Astrocyte (in vitro differentiated cells and primary cell): ENCODE results near the gene NAMPT. TPM values are rescaled to one million over a fixed set of nuclear protein-coding genes. Genes with fewer than 3 reads are reported as not detected.

ENCODE experiments used
- DNase-seq: peaks from one replicate; pipeline ENCODE4 v3.0.0-alpha.2; 2010; ENCODE audit warnings: low read depth
- FAIRE-seq: peaks from 2 replicates; lab custom pipeline; 2011; peaks lifted over from hg19 to GRCh38; lab: Jason Lieb, UNC
- H2AFZ ChIP-seq: 2 replicates; pipeline ENCODE4 v1.6.0; 2012; ENCODE audit warnings: low read depth, low read length, inconsistent platforms
- H3K27ac ChIP-seq: 2 replicates; pipeline ENCODE4 v1.5.1; 2011; ENCODE audit warnings: low read depth, low read length, inconsistent platforms
- H3K27me3 ChIP-seq: 2 replicates; pipeline ENCODE4 v1.6.0; 2011; ENCODE audit warnings: low read length, inconsistent platforms; ENCODE audit not compliant: insufficient read depth
- H3K36me3 ChIP-seq: 2 replicates; pipeline ENCODE4 v1.5.1; 2011; ENCODE audit warnings: low read length, inconsistent platforms; ENCODE audit not compliant: insufficient read depth
- H3K4me1 ChIP-seq: 2 replicates; pipeline ENCODE4 v1.5.1; 2011; ENCODE audit warnings: low read length, inconsistent platforms; ENCODE audit not compliant: insufficient read depth
- H3K4me2 ChIP-seq: 2 replicates; pipeline ENCODE4 v1.6.0; 2012; ENCODE audit warnings: low read length, inconsistent platforms
- H3K4me3 ChIP-seq: 2 replicates; pipeline ENCODE4 v1.5.1; 2011; ENCODE audit warnings: low read depth, mild to moderate bottlenecking, low read length, inconsistent platforms; ENCODE audit not compliant: insufficient read depth
- H3K79me2 ChIP-seq: 2 replicates; pipeline ENCODE4 v1.6.0; 2012; ENCODE audit warnings: mild to moderate bottlenecking, low read length, inconsistent platforms; ENCODE audit not compliant: insufficient read depth
- H3K9ac ChIP-seq: 2 replicates; pipeline ENCODE4 v1.6.0; 2012; ENCODE audit warnings: mild to moderate bottlenecking, low read length, inconsistent platforms
- H3K9me3 ChIP-seq: 2 replicates; pipeline ENCODE4 v1.5.1; 2012; ENCODE audit warnings: low read depth, mild to moderate bottlenecking, low read length, inconsistent platforms; ENCODE audit not compliant: insufficient read depth
- H4K20me1 ChIP-seq: 2 replicates; pipeline ENCODE4 v1.6.0; 2012; ENCODE audit warnings: low read length, inconsistent platforms; ENCODE audit not compliant: insufficient read depth
- H3K27ac Mint-ChIP-seq: one replicate; pipeline ENCODE4 v1.8.0; 2021; ENCODE audit warnings: mild to moderate bottlenecking, mixed read lengths; ENCODE audit not compliant: unreplicated experiment
- H3K27me3 Mint-ChIP-seq: one replicate; pipeline ENCODE4 v1.8.0; 2021; ENCODE audit warnings: low read depth, mixed read lengths; ENCODE audit not compliant: unreplicated experiment
- H3K36me3 Mint-ChIP-seq: one replicate; pipeline ENCODE4 v1.8.0; 2021; ENCODE audit warnings: low read depth, mixed read lengths; ENCODE audit not compliant: unreplicated experiment
- H3K4me1 Mint-ChIP-seq: one replicate; pipeline ENCODE4 v1.8.0; 2021; ENCODE audit warnings: low read depth, mixed read lengths; ENCODE audit not compliant: unreplicated experiment
- H3K4me3 Mint-ChIP-seq: one replicate; pipeline ENCODE4 v1.8.0; 2021; ENCODE audit warnings: mild to moderate bottlenecking, moderate library complexity, mixed read lengths; ENCODE audit not compliant: unreplicated experiment
- H3K9me3 Mint-ChIP-seq: one replicate; pipeline ENCODE4 v1.8.0; 2021; ENCODE audit warnings: mild to moderate bottlenecking, mixed read lengths; ENCODE audit not compliant: unreplicated experiment
- CTCF ChIP-seq: IDR thresholded peaks from 2 replicates; pipeline ENCODE4 v1.5.1; 2011; ENCODE audit warnings: low read depth, mild to moderate bottlenecking, inconsistent platforms, low read length, moderate library complexity; ENCODE audit not compliant: insufficient read depth
- EZH2 ChIP-seq: IDR thresholded peaks from 2 replicates; pipeline ENCODE4 v1.6.1; 2012; ENCODE audit warnings: mild to moderate bottlenecking, low read length, inconsistent platforms; ENCODE audit not compliant: insufficient read depth
- total RNA-seq: library from RNA; stranded (reverse); gene quantifications from 2 replicates; pipeline ENCODE4 v1.2.1, GENCODE V29; 2021

The NAMPT gene
- total RNA-seq, 1 donor from 2014 or later, result 52.1 TPM

- Mint-ChIP-seq H3K27me3 (no peaks in the 10 kb centered on the region), H3K27ac (no peak overlapping the region), H3K4me1 (peaks cover 3% of the 10 kb centered on the region), H3K9me3 (no peaks in the 10 kb centered on the region), H3K36me3 (peaks cover 18% of the 10 kb centered on the region), H3K4me3 (no peak overlapping the region)
- no peaks in the 10 kb centered on the region for H4K20me1 ChIP-seq
- H3K4me3 ChIP-seq, result no peak overlapping the region
- no peak for FAIRE-seq
- H3K79me2 ChIP-seq, result no peaks in the 10 kb centered on the region
- peak; percentile 65 for DNase-seq
- H3K9me3 ChIP-seq, result no peaks in the 10 kb centered on the region
- H3K27ac ChIP-seq, result no peak overlapping the region
- H3K9ac ChIP-seq, result no peak overlapping the region
- no peaks in the 10 kb centered on the region for H3K27me3 ChIP-seq
- TF ChIP-seq CTCF (no peak), EZH2 (no peak)
- H3K36me3 ChIP-seq, result peaks cover 17% of the 10 kb centered on the region
- H2AFZ ChIP-seq, result no peak overlapping the region
- H3K4me2 ChIP-seq, result no peak overlapping the region
- H3K4me1 ChIP-seq, result no peaks in the 10 kb centered on the region
Measured at GRCh38 chr7:106260136-106260561, 24.6 kb downstream of the NAMPT start.

GRCh38 chr7:106258789-106259188, 26.0 kb downstream of the NAMPT start:
- Histone ChIP-seq H3K9ac (no peak overlapping the region), H3K4me3 (no peak overlapping the region), H3K36me3 (peaks cover 11% of the 10 kb centered on the region), H3K4me1 (no peaks in the 10 kb centered on the region), H2AFZ (no peak overlapping the region), H3K9me3 (no peaks in the 10 kb centered on the region), H3K79me2 (no peaks in the 10 kb centered on the region), H3K4me2 (no peak overlapping the region), H3K27ac (no peak overlapping the region), H4K20me1 (no peaks in the 10 kb centered on the region), H3K27me3 (no peaks in the 10 kb centered on the region)
- Mint-ChIP-seq H3K4me3 (no peak overlapping the region), H3K9me3 (no peaks in the 10 kb centered on the region), H3K4me1 (peaks cover 3% of the 10 kb centered on the region), H3K27me3 (no peaks in the 10 kb centered on the region), H3K27ac (no peak overlapping the region), H3K36me3 (peaks cover 18% of the 10 kb centered on the region)
- FAIRE-seq, result no peak
- no peak for TF ChIP-seq CTCF
- no peak for TF ChIP-seq EZH2
- DNase-seq, result no peak

- no peak overlapping the region for H3K4me2 ChIP-seq
- no peaks in the 10 kb centered on the region for H3K27me3 ChIP-seq
- H3K27ac ChIP-seq, result no peak overlapping the region
- H3K9me3 ChIP-seq, result no peaks in the 10 kb centered on the region
- no peaks in the 10 kb centered on the region for H3K4me1 ChIP-seq
- DNase-seq (no peak), FAIRE-seq (no peak)
- H3K27me3 Mint-ChIP-seq, result no peaks in the 10 kb centered on the region
- H3K4me3 ChIP-seq, result no peak overlapping the region
- TF ChIP-seq CTCF (no peak), EZH2 (no peak)
- no peak overlapping the region for H3K9ac ChIP-seq
- no peaks in the 10 kb centered on the region for H3K9me3 Mint-ChIP-seq
- H4K20me1 ChIP-seq, result no peaks in the 10 kb centered on the region
- H3K4me3 Mint-ChIP-seq, result no peak overlapping the region
- no peak overlapping the region for H2AFZ ChIP-seq
- H3K36me3 ChIP-seq, result peaks cover 9% of the 10 kb centered on the region
- H3K4me1 Mint-ChIP-seq, result peaks cover 3% of the 10 kb centered on the region
- H3K27ac Mint-ChIP-seq, result no peak overlapping the region
- H3K79me2 ChIP-seq, result no peaks in the 10 kb centered on the region
- peaks cover 15% of the 10 kb centered on the region for H3K36me3 Mint-ChIP-seq
Measured at GRCh38 chr7:106257752-106258151, 27.0 kb downstream of the NAMPT start.
